DND-41 (cell line): ENCODE measurements around the gene HADH.

Source experiments
- EZH2 ChIP-seq: IDR thresholded peaks from 3 replicates; pipeline ENCODE4 v1.6.1; 2012; ENCODE audit warnings: borderline replicate concordance, low read depth, mild to moderate bottlenecking, moderate library complexity, low read length, inconsistent platforms; ENCODE audit not compliant: severe bottlenecking
- TF ChIP-seq, protein P1 (sequence below): IDR thresholded peaks from 2 replicates; pipeline ENCODE4 v1.5.1; 2012; ENCODE audit warnings: borderline replicate concordance, low read length, moderate library complexity, mild to moderate bottlenecking; ENCODE audit not compliant: poor library complexity, severe bottlenecking; ENCODE audit errors: extremely low read depth

DNA sequence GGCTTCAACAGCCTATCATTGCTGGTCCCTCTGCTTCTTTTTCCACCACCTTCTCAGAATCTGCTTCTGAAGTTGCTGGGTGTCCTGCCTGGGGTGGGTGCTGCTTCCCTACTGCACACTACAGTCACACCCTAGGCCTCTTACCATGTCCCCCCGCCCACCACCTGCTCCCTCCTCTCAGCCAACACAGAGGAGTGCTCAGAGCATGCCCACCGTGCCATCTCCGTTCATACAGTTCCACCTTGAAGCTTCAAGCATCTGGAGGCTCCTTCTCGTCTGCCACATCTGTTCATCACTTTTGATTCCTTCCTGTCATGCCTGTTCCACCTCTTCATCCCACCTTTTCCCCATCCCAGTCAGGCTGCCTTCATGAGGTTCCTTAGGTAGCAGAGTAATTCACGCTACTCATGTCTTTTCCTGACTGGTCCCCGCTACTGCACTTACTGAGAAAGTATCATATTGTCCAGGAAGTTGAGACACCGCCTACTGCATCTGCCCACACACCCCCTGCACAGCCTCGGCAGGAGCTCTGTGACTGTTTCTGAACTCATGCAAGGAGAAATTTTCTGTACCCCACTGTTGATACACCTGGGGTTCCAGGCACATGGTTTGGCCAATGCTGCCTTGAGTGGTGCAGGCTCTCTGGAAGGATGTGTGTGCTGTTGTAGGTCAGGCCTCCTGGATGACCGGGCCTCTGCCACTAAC is 39.5 kb downstream of the HADH start:
- TF ChIP-seq, protein P1, sequence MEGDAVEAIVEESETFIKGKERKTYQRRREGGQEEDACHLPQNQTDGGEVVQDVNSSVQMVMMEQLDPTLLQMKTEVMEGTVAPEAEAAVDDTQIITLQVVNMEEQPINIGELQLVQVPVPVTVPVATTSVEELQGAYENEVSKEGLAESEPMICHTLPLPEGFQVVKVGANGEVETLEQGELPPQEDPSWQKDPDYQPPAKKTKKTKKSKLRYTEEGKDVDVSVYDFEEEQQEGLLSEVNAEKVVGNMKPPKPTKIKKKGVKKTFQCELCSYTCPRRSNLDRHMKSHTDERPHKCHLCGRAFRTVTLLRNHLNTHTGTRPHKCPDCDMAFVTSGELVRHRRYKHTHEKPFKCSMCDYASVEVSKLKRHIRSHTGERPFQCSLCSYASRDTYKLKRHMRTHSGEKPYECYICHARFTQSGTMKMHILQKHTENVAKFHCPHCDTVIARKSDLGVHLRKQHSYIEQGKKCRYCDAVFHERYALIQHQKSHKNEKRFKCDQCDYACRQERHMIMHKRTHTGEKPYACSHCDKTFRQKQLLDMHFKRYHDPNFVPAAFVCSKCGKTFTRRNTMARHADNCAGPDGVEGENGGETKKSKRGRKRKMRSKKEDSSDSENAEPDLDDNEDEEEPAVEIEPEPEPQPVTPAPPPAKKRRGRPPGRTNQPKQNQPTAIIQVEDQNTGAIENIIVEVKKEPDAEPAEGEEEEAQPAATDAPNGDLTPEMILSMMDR, result no peak
- no peak for TF ChIP-seq EZH2
